MCF 10A (cell line): ENCODE data around the gene ELFN1. TPM values are rescaled to one million over a fixed set of nuclear protein-coding genes. Genes with fewer than 3 reads are reported as not detected.

Experiments used
- BruUV-seq: library from RNA; stranded (reverse); fragments of 400-500 nt; replicated peaks from 2 replicates; lab custom pipeline; 2021; lab: Mats Ljungman, UMichigan
- CTCF ChIA-PET: fragments of 300-600 bp; sonication (Branson Sonifier 250); formaldehyde crosslinking; extraction: SDS; loops from one replicate; lab custom pipeline; 2021; ENCODE audit warnings: antibody characterized with exemption, inconsistent platforms; lab: Yijun Ruan, JAX
- POLR2A ChIA-PET: fragments of 300-600, 350-650 bp; sonication (Branson Sonifier 250); formaldehyde crosslinking; extraction: SDS; loops from one replicate; lab custom pipeline; 2020; ENCODE audit warnings: antibody characterized with exemption, inconsistent platforms; lab: Yijun Ruan, JAX
- DNase-seq: peaks from one replicate; pipeline ENCODE4 v3.0.0-alpha.2; 2018; ENCODE audit not compliant: unreplicated experiment
- H3K27ac Mint-ChIP-seq: one replicate; pipeline ENCODE4 v1.8.0; 2022; ENCODE audit warnings: mild to moderate bottlenecking, low read depth, mixed read lengths; ENCODE audit not compliant: unreplicated experiment
- H3K27me3 Mint-ChIP-seq: one replicate; pipeline ENCODE4 v1.8.0; 2022; ENCODE audit warnings: mixed read lengths; ENCODE audit not compliant: insufficient read depth, unreplicated experiment
- H3K36me3 Mint-ChIP-seq: one replicate; pipeline ENCODE4 v1.8.0; 2022; ENCODE audit warnings: mild to moderate bottlenecking, moderate library complexity, mixed read lengths; ENCODE audit not compliant: insufficient read depth, unreplicated experiment
- H3K4me1 Mint-ChIP-seq: one replicate; pipeline ENCODE4 v1.8.0; 2022; ENCODE audit warnings: mixed read lengths; ENCODE audit not compliant: insufficient read depth, unreplicated experiment
- H3K4me3 Mint-ChIP-seq: one replicate; pipeline ENCODE4 v1.8.0; 2022; ENCODE audit warnings: mild to moderate bottlenecking, moderate library complexity, mixed read lengths; ENCODE audit not compliant: unreplicated experiment
- H3K9me3 Mint-ChIP-seq: one replicate; pipeline ENCODE4 v1.8.0; 2022; ENCODE audit warnings: mixed read lengths; ENCODE audit not compliant: unreplicated experiment
- CTCF ChIP-seq: fragments of 200-600 bp; IDR thresholded peaks from one replicate; pipeline ENCODE4 v1.8.0; 2022; ENCODE audit warnings: antibody characterized with exemption, mild to moderate bottlenecking; ENCODE audit not compliant: unreplicated experiment
- intact Hi-C: fragments of 100-400 bp; cut with micrococcal nuclease; formaldehyde crosslinking; loops from 2 replicates; pipeline ENCODE4 v1.14.1; 2022
- total RNA-seq: library from RNA; stranded (reverse); gene quantifications from 2 replicates; pipeline ENCODE4 v1.2.3, GENCODE V29; 2022

ELFN1 gene
- total RNA-seq, 1 experiment from 2014 or later: not detected

GRCh38 chr7:1690359-1690958 lies 20.4 kb downstream of the ELFN1 start:
- H3K4me1 Mint-ChIP-seq: no peaks in the 10 kb centered on the region
- H3K27ac Mint-ChIP-seq: no peak overlapping the region
- H3K4me3 Mint-ChIP-seq: no peak overlapping the region
- TF ChIP-seq CTCF: no peak
- POLR2A ChIA-PET: interaction anchor here (1.4 kb wide), 1 partner anchor 11 kb away, joined by 3 read pairs; no protein-coding TSS in a partner anchor
- BruUV-seq: no TSS peak
- CTCF ChIA-PET: interaction anchor here (0.5 to 1.1 kb wide), 2 partner anchors 19 to 111 kb away, joined by 3 read pairs; no protein-coding TSS in a partner anchor
- peaks cover 14% of the 10 kb centered on the region for H3K9me3 Mint-ChIP-seq
- DNase-seq: no peak
- H3K27me3 Mint-ChIP-seq: peaks cover 35% of the 10 kb centered on the region
- H3K36me3 Mint-ChIP-seq: no peaks in the 10 kb centered on the region
- intact Hi-C loops: no loop called here

- ChIA-PET POLR2A (interaction anchor here (1.4 kb wide), 1 partner anchor 10 kb away, joined by 3 read pairs; no protein-coding TSS in a partner anchor), CTCF (interaction anchor here (0.5 to 1.1 kb wide), 2 partner anchors 19 to 112 kb away, joined by 3 read pairs; no protein-coding TSS in a partner anchor)
- intact Hi-C loops: no loop called here
- TF ChIP-seq CTCF: no peak
- Mint-ChIP-seq H3K27ac (no peak overlapping the region), H3K4me3 (no peak overlapping the region), H3K27me3 (peaks cover 41% of the 10 kb centered on the region), H3K4me1 (no peaks in the 10 kb centered on the region), H3K9me3 (peaks cover 12% of the 10 kb centered on the region), H3K36me3 (no peaks in the 10 kb centered on the region)
- no TSS peak for BruUV-seq
- DNase-seq: no peak
Measured at GRCh38 chr7:1691096-1691495, 21.0 kb downstream of the ELFN1 start.

- H3K36me3 Mint-ChIP-seq: no peaks in the 10 kb centered on the region
- H3K4me1 Mint-ChIP-seq: no peaks in the 10 kb centered on the region
- no peak for TF ChIP-seq CTCF
- intact Hi-C loops: no loop called here
- no peak overlapping the region for H3K4me3 Mint-ChIP-seq
- peaks cover 12% of the 10 kb centered on the region for H3K9me3 Mint-ChIP-seq
- H3K27me3 Mint-ChIP-seq: peaks cover 46% of the 10 kb centered on the region
- no peak overlapping the region for H3K27ac Mint-ChIP-seq
- ChIA-PET POLR2A (interaction anchor here (0.6 to 1.4 kb wide), 3 partner anchors 9 to 933 kb away, joined by 3 read pairs; no protein-coding TSS in a partner anchor), CTCF (interaction anchor here (0.8 to 1.1 kb wide), 2 partner anchors 18 to 77 kb away, joined by 3 read pairs; no protein-coding TSS in a partner anchor)
- DNase-seq: peak; percentile 46
- no TSS peak for BruUV-seq
Measured at GRCh38 chr7:1691601-1692514, 21.8 kb downstream of the ELFN1 start.
